Measurements from ENCODE around the gene COG6.

COG6 gene

DNA sequence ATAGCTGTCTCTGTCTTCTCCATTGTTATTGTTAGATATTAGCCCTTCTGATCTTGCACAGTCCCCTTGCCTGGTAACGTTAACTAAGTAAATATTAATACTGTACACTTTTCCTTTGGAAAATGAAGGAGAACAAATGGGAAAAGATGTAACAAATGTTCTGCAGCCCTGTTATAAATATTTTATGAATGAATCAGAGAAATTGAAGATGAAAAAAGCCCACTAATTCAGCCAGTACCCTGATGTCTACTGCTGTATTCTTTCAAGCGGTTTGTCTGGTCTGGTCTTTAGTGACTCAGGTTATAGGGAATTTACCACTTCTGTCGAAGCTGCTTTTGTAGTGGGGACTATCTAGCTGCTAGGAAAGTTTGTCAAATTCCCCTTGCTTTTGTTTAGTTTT, 121.0 kb downstream of the COG6 start:
- no peak for DNase-seq

DNA sequence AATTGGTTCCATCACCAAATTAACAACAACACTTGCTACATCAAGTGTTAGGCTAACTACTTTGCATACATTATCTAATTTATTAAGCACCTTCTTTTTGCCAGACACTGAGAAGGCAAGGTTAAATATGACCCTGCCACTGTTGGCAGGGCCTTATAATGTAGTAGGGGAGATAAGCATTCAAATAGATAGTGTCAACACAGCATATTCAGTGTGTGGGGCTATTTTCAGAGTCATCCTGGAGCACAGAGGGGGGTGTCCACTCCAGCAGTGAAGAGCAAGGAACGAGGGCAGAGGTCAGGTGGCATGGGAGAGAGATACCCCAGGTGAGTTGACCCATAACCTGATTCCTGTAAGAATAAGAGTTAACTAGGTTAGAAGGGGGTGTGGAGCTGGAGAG, 121.6 kb downstream of the COG6 start:
- no peak for DNase-seq

- DNase-seq = no peak
Observed at GRCh38 chr13:39777527-39778061, 122.1 kb downstream of the COG6 start.

- DNase-seq = no peak
Observed at GRCh38 chr13:39779337-39780265, 124.1 kb downstream of the COG6 start.

- DNase-seq = no peak
Observed at GRCh38 chr13:39780711-39781110, 125.2 kb downstream of the COG6 start.

- DNase-seq = no peak
Observed at GRCh38 chr13:39781381-39781780, 125.9 kb downstream of the COG6 start.

- no peak for DNase-seq
Observed at GRCh38 chr13:39783051-39783450, 127.6 kb downstream of the COG6 start.

- no peak for DNase-seq
Observed at GRCh38 chr13:39784347-39784746, 128.9 kb downstream of the COG6 start.

DNA sequence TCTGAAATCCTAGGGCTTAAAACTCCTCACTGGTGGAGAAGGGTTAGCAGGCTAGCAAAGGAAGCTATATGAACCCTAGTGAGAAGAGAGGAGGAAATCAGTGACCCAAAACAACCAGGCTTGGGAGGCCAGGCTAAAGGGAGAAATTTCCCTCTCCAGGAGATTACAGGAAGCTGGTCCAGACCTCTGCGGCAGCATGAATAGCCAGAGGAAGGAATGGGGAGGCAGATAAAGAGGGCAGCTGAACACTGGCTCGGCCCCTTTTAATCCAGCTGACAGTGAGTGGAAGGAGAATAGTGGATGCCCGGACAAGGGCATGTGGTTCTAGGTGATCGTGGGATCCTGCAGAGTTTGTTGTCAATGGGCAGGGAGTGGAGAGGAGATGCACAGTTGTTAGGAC, 130.6 kb downstream of the COG6 start:
- DNase-seq = no peak

DNA sequence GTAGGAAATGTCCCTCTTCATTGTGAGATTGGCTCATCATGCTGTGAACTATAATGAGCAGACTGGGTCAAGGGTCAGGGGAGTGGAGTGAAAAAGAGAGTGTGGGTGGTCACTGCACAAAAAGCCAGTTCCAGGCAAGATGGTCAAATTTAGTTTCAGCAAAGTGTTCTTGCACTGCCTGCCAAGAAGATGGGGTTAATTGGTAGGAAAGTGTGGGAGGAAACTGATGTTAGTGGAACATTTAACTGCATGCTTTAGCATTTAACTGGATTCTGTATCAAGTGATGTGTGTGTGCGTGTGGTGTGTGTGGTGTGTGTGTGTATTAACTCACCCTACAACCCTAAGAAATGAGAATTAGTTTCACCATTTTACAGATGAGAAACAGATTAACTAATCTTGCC, 131.6 kb downstream of the COG6 start:
- no peak for DNase-seq

DNA sequence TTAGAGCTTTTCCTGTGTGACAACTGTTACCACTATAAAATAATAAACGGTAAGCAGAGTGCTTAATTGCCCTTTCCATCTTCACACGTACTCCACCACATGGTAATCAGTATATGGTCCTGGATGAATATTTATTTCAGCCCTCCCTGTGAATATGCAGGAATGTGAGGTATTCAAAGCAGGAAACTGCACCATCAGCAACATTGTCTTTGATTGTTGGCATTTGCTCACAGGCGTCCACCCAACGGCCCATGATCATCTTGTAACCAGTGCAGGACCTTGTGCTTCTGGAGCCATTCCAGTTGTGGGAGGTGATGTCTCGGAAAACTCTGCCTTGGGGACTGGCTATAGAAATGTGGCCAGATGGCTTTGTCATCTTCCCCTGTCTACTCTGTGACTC, 132.6 kb downstream of the COG6 start:
- no peak for DNase-seq

DNA sequence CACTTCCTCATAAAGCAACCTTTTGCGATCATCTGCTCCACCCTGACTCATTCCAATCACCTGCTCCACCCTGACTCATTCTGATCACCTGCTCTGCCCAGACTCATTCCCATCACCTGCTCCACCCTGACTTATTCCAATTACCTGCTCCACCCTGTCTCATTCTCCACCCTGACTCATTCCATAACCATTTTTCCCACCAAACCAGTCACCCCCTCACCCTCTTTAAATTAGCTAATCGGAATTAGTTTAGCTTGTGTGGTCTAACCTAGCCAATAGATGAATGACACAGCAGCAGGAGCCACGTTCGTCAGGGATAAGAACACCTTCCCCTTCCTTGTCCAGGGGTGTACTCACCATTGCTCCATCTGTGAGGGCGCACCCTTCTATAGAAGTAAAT, 134.0 kb downstream of the COG6 start:
- DNase-seq = no peak

All from CD4-positive, alpha-beta T cell treated with Interferon gamma for 1 hour (primary cell).